ENCODE data around the gene ERP44.

ERP44 gene

GRCh38 chr9:99936947-99937587 is 161.7 kb downstream of the ERP44 start:
- no peak for TF ChIP-seq POLR2A (IDR thresholded peaks at IDR 0.05; ENCODE audit: low read length)
- TF ChIP-seq GATA1 (IDR thresholded peaks at IDR 0.05; ENCODE audit: low read depth, low read length), result no peak
- no peak for DNase-seq

GRCh38 chr9:99931155-99931840 is 167.5 kb downstream of the ERP44 start:
- no peak for DNase-seq
- TF ChIP-seq POLR2A (IDR thresholded peaks at IDR 0.05; ENCODE audit: low read length) (no peak), GATA1 (IDR thresholded peaks at IDR 0.05; ENCODE audit: low read depth, low read length) (no peak)

GRCh38 chr9:99929652-99930051 is 169.1 kb downstream of the ERP44 start:
- TF ChIP-seq GATA1 (IDR thresholded peaks at IDR 0.05; ENCODE audit: low read depth, low read length), result no peak
- DNase-seq, result no peak

Data from erythroblast (primary cell).